ENCODE results near the gene VPS26C.
A peak's percentile ranks its signal among the peaks of the same experiment; 100 is the strongest.

Gene VPS26C

DNA sequence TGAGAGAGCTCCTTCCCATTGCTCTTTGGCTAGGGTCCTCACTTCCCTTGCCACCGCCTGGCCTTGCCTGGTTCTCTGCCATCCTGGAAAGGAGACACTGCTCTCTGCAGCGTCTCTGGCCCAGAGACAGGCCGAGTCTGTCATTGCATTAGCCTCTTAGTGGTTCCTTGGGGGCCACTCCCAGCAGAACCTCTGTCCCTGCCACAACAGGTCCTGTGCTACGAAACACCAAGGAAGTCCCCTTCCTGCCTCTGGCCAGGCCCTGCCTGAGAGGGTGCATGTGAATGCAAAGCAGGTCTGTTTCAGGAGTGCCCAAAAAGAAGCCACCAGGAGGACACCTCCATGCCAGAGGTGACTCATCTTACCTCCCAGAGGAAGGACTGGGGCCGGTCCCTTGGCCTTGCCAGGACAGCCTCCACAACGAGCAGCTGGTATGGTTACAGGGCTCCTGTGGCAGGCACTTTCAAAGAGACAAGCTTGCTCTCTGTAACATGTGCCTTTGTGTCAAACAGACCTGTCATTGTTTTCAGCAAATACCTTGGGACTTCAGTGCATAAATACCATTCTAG is 59.6 kb downstream of the VPS26C start:
- FAIRE-seq, result no peak
- DNase-seq (ENCODE audit: insufficient read length, low spot score), result no peak

DNA sequence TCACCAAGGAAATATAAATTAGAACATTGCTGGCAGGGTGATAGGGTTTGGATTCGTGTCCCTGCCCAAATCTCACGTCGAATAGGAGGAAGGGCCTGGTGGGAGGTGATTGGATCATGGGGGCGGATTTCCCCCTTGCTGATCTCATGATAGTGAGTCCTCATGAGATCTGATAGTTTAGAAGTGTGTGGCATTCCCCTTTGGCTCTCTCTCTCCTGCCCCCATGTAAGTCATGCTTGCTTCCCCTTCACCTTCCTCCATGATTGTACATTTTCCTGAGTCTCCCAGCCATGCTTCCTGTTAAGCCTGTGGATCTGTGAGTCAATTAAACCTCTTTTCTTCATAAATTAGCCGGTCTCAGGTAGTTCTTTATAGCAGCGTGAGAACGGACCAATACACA is 60.6 kb downstream of the VPS26C start:
- FAIRE-seq, result no peak
- no peak for DNase-seq (ENCODE audit: insufficient read length, low spot score)

GRCh38 chr21:37204580-37204979 is 62.6 kb downstream of the VPS26C start:
- DNase-seq (ENCODE audit: insufficient read length, low spot score) (no peak), FAIRE-seq (no peak)

DNA sequence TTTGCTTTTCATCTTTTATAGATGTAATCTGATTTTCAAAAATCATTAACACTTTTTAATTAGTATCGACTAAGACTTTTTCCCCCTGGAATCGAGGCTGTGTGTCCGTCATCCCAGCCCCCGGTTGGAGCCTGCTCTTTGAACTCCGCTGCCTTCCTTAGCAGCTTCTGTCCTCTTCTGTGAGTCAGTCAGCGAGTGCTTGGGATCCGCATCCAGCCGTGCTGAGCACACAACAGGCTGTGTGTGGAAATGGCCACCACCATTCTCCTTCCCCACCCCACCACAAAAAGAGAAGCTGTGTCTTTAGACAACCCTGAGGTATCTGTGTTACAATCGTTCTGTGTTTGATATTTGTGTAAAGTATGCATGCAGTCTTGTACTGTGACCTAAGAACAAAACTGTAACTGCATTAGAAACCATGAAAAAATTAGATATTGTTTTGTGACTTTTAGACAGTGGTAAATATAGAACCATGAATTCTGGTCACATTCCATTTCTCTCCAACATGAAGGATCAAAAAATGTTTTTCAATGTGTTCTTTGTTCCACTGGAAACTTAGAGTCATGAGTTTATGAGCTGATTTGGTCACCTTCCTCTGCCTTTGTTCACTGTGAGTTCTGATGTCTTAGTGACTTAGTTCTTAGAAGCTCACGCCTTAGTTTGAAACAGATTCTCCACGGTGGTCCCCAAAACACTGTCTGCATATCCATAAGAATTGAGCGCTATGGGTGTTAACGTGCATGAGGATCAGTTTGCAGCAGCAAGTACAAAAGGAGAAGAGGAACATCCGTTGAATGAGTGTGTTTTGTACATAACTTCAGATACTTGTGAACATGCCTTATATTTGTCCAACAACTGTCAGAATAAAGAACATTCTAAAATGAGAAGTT is 64.7 kb downstream of the VPS26C start:
- DNase-seq (ENCODE audit: insufficient read length, low spot score) (no peak), FAIRE-seq (no peak)

GRCh38 chr21:37200641-37201480 is 66.3 kb downstream of the VPS26C start:
- no peak for FAIRE-seq
- DNase-seq (ENCODE audit: insufficient read length, low spot score), result no peak

- FAIRE-seq (peak; percentile 69), DNase-seq (ENCODE audit: insufficient read length, low spot score) (peak; percentile 52)
Measured at GRCh38 chr21:37199057-37199924, 67.8 kb downstream of the VPS26C start.

GRCh38 chr21:37197746-37198145 is 69.4 kb downstream of the VPS26C start:
- DNase-seq (ENCODE audit: insufficient read length, low spot score), result no peak
- FAIRE-seq, result no peak

GRCh38 chr21:37196847-37197246 is 70.3 kb downstream of the VPS26C start:
- no peak for DNase-seq (ENCODE audit: insufficient read length, low spot score)
- FAIRE-seq, result no peak

- no peak for FAIRE-seq
Measured at GRCh38 chr21:37195610-37196009, 71.5 kb downstream of the VPS26C start.

GRCh38 chr21:37195059-37195458 is 72.1 kb downstream of the VPS26C start:
- FAIRE-seq, result no peak
- no peak for DNase-seq (ENCODE audit: insufficient read length, low spot score)

More at GRCh38 chr21:37195610-37196009, 71.5 kb downstream of the VPS26C start:
- DNase-seq (ENCODE audit: insufficient read length, low spot score), result no peak

DNA sequence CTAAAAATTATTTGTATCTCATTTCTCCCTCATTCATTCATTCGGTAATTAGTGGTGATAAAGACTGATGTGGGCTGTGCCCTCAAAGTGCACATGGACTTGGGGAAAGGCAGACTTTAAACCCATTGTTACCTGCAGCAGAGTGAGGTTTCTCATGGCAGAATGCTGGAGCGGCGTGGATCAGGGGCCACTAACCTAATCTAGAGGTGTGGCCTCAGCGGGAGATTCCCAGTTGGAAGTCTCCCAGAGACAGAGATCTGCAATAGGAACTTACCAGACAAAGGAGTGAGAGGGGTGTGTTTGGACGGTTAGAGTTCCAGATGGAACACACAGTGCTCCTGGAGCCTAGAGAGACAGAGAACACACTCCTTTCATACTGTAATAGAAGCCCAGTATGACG is 73.5 kb downstream of the VPS26C start:
- DNase-seq (ENCODE audit: insufficient read length, low spot score) (no peak), FAIRE-seq (no peak)

DNA sequence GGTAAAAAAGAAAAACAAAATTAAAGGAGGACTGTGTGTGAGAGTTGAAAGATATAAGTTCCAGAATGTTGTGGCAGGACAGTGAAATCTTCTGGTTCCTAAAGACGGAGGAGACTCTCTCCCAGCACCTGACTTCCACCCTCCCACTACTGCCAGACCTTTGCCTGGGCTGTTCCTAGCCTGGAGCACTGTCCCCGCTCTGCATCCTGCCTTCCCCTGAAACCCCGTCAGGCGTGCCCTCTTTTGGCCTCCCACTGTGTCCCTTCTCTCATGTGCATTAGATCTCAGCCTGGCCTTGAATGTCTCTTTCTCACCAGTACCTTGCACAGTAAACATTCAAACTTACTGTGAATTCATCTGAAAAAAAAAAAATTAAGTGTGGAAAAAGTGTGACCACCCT is 74.1 kb downstream of the VPS26C start:
- DNase-seq (ENCODE audit: insufficient read length, low spot score) (no peak), FAIRE-seq (no peak)

- FAIRE-seq (no peak), DNase-seq (ENCODE audit: insufficient read length, low spot score) (no peak)
Measured at GRCh38 chr21:37192019-37192418, 75.1 kb downstream of the VPS26C start.

DNA sequence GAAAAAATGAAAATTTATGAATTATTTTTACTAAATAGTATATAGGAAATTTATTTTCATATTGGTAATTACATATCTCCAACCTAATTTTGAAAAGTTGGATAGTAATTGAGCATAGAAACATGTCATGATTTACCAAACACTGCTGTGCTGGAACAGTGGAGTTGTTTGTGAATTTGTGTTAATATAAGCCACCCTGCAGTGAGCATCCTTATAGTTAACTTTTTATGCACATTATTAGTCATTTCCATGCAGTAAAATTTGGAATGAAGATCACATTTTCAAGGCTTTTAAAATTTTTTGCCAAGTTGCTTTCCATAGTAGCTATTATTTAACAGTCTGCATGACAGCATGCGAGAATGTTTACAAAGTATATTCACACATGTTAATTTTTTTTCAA is 78.3 kb downstream of the VPS26C start:
- DNase-seq (ENCODE audit: insufficient read length, low spot score), result no peak
- no peak for FAIRE-seq

DNA sequence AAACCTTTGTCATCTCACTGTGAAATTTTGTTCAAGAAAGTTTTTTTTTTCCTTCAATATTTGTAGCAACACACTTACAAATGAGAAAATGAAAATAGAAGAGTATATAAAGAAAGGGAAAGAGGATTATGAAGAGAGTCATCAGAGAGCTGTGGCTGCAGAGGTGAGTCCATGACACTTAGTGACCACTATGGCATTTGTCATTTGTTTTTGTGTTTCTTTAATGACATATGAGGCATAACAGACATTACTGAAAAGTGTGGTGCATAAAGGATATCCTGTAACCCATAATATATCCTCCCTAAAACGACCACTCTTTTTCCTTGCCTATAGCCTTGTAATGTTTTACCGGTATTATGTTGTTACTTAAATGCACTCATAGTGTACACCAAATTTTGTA is 80.2 kb downstream of the VPS26C start:
- FAIRE-seq (no peak), DNase-seq (ENCODE audit: insufficient read length, low spot score) (no peak)

DNA sequence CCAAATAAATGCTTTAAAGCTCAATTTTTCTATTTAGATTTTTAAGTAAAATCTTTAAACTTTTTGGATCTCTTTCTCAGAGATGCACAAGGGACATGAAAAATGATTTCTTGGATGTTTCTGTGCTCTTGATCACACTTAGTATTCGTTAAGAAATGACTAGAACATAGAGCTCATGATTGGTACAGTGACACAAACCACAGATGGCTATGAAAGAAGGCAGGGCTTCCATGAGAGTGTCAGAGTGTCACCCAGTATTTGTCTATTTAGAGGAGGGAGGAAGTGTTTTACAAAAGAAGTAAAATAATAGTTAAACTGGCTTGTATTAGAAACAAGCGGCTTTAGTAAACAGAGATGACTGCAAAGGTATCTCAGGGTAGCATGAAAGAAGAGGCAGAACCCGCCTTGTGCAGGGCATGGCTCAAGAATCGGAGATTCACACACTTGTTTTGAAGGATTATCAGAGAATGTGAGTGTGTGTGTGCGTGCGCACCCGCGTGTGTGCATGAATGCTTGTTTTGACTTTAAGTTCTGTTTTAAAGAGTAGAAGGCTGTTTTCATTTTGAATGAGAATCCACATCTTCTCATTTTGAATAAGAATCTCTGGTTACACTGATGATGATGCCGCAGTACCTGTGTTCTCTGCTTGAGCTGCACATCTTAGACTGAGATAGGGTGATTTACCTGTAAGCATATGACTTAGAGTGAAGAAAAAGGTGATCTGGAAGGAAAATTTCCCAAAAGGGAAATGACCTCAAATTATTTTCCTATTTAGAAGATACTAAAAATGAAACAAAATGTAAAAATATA is 82.1 kb downstream of the VPS26C start:
- DNase-seq (ENCODE audit: insufficient read length, low spot score) (no peak), FAIRE-seq (no peak)

- FAIRE-seq (no peak), DNase-seq (ENCODE audit: insufficient read length, low spot score) (no peak)
Measured at GRCh38 chr21:37183749-37184148, 83.4 kb downstream of the VPS26C start.

DNA sequence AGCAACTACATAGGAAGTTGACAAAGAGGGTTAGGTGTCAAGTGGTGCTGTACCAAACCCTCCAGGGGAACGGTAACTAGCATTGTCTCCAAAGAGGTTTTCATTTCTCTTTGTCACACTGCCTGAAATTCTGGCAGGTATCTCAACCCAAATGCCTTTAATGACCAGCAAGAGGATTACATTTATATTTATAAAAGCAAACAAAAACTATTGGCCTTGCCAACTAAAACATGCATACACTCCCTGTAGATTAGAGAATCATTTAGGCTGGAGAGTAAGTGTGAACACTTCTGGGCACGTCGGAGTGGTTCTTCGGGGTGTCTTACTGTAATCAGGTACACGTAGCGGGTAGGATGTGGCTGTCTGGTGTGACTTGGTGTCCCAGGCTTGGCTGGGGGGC is 84.9 kb downstream of the VPS26C start:
- DNase-seq (ENCODE audit: insufficient read length, low spot score) (no peak), FAIRE-seq (no peak)

DNA sequence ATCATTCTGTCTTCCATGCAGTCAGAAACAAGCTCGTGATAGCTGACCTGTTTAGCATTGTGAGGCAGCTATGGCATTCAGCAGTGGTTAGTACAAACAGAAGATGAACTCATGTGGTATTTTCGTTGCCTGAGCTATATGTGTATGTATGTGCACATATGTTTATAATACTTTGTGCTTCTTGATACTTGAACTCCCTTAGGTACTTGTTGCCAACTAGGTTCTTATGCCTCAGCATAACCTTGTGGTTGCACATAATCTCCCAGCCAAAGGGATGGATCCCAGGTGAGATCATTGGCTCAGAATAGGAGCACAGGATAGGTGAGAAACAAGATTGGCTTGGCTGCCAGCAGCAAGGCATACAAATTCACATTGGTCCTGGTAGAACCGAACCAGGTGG is 86.1 kb downstream of the VPS26C start:
- FAIRE-seq (no peak), DNase-seq (ENCODE audit: insufficient read length, low spot score) (no peak)

DNA sequence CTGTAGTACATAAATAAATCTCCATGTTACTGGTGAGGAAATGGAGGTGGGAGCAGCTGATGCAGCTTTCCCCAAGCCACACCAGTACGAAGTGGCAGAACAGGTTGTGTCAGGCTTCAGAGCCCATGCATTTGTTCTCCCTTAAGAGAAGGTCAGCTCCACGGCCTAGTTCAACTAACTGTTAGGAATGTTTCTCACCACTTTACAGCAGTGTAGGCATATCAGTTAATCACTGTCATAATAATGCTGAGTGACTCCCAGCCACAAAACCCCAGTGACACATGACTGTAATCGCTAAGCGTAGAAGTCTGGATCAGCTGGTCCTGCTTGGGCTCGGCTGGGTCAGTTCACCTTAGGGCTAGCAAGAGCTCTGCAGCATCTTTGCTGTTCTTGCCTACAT is 90.4 kb downstream of the VPS26C start:
- FAIRE-seq, result no peak
- no peak for DNase-seq (ENCODE audit: insufficient read length, low spot score)
